Right atrium auricular region (tissue), 2 donors: ENCODE measurements around the gene TMEM53. TPM values are rescaled to one million over a fixed set of nuclear protein-coding genes. Genes with fewer than 3 reads are reported as not detected.
A peak's percentile ranks its signal among the peaks of the same experiment; 100 is the strongest.

Experiments used
- DNase-seq: peaks from one replicate; pipeline ENCODE4 v3.0.0-alpha.2; 2019; ENCODE audit warnings: low spot score
- H3K27ac ChIP-seq, 2 donors: fragments of 200-600 bp; sonication (generic); 1 replicate in 1 of 2; 2 replicates in 1 of 2; pipeline ENCODE4 v1.5.1; 2016 to 2019
- H3K27me3 ChIP-seq, 2 donors: fragments of 200-600 bp; sonication (generic); one replicate each; pipeline versions ENCODE4 v1.5.1 to v1.6.0; 2017 to 2019
- H3K36me3 ChIP-seq: fragments of 200-600 bp; sonication (generic); one replicate; pipeline ENCODE4 v1.5.1; 2016
- H3K4me1 ChIP-seq, 2 donors: fragments of 200-600 bp; sonication (generic); one replicate each; pipeline versions ENCODE4 v1.5.1 to v1.6.0; 2017 to 2019
- H3K4me3 ChIP-seq, 2 donors: fragments of 200-600 bp; sonication (generic); 1 replicate in 1 of 2; 2 replicates in 1 of 2; pipeline ENCODE4 v1.5.1; 2017 to 2019; ENCODE audit warnings: mild to moderate bottlenecking in 1 of 2, moderate library complexity in 1 of 2
- H3K9me3 ChIP-seq, 2 donors: fragments of 200-600 bp; sonication (generic); one replicate each; pipeline ENCODE4 v1.5.1; 2019
- CTCF ChIP-seq, 2 donors: fragments of 200-600 bp; sonication (generic); IDR thresholded peaks; one replicate each; pipeline ENCODE4 v1.5.1; 2019; ENCODE audit warnings: antibody characterized with exemption in 2 of 2
- total RNA-seq, 2 donors: library from RNA; depleted of rRNA; stranded (reverse); fragments of >200 nt; gene quantifications; one replicate each; pipeline ENCODE4 v1.1.0, GENCODE V29; 2016

The TMEM53 gene
- total RNA-seq, 2 donors from 2014 or later = 8.3 to 13.1 TPM

- Histone ChIP-seq H3K4me1 (peaks cover 0 to 2% of the 10 kb centered on the region in 2 donors), H3K36me3 (no peaks in the 10 kb centered on the region), H3K27me3 (no peaks in the 10 kb centered on the region), H3K27ac (no peak overlapping the region), H3K4me3 (no peak overlapping the region), H3K9me3 (no peaks in the 10 kb centered on the region)
- no peak for TF ChIP-seq CTCF (IDR thresholded peaks at IDR 0.05)
- DNase-seq = no peak
These were observed 9.4 kb downstream of the TMEM53 start for GRCh38 chr1:44664730-44665370.

GRCh38 chr1:44663417-44663816, 10.9 kb downstream of the TMEM53 start:
- H3K9me3 ChIP-seq = no peaks in the 10 kb centered on the region
- no peak overlapping the region for H3K27ac ChIP-seq
- TF ChIP-seq CTCF (IDR thresholded peaks at IDR 0.05) = no peak
- H3K36me3 ChIP-seq = no peaks in the 10 kb centered on the region
- no peak overlapping the region for H3K4me3 ChIP-seq
- DNase-seq = no peak
- H3K4me1 ChIP-seq = peaks cover 0 to 4% of the 10 kb centered on the region in 2 donors
- H3K27me3 ChIP-seq = no peaks in the 10 kb centered on the region

GRCh38 chr1:44662683-44663030, 11.6 kb downstream of the TMEM53 start:
- no peaks in the 10 kb centered on the region for H3K36me3 ChIP-seq
- H3K9me3 ChIP-seq = no peaks in the 10 kb centered on the region
- no peak for TF ChIP-seq CTCF (IDR thresholded peaks at IDR 0.05)
- H3K4me1 ChIP-seq = peaks cover 0 to 4% of the 10 kb centered on the region in 2 donors
- DNase-seq = no peak
- no peak overlapping the region for H3K27ac ChIP-seq
- H3K27me3 ChIP-seq = no peaks in the 10 kb centered on the region
- H3K4me3 ChIP-seq = no peak overlapping the region

- Histone ChIP-seq H3K27ac (no peak overlapping the region), H3K9me3 (no peaks in the 10 kb centered on the region), H3K4me1 (peaks cover 0 to 4% of the 10 kb centered on the region in 2 donors), H3K4me3 (no peak overlapping the region), H3K36me3 (no peaks in the 10 kb centered on the region), H3K27me3 (no peaks in the 10 kb centered on the region)
- no peak for TF ChIP-seq CTCF (IDR thresholded peaks at IDR 0.05)
- no peak for DNase-seq
These were observed 12.2 kb downstream of the TMEM53 start for GRCh38 chr1:44661781-44662682.

GRCh38 chr1:44660176-44660575, 14.1 kb downstream of the TMEM53 start:
- H3K4me3 ChIP-seq = no peak overlapping the region
- TF ChIP-seq CTCF (IDR thresholded peaks at IDR 0.05) = no peak
- peak; percentile 68 for DNase-seq
- peak overlapping the region; percentile 61 to 64 for H3K27ac ChIP-seq
- peaks cover 0 to 4% of the 10 kb centered on the region in 2 donors for H3K4me1 ChIP-seq
- H3K36me3 ChIP-seq = no peaks in the 10 kb centered on the region
- H3K27me3 ChIP-seq = no peaks in the 10 kb centered on the region
- H3K9me3 ChIP-seq = no peaks in the 10 kb centered on the region
